Stimulated activated CD8-positive, alpha-beta memory T cell treated with anti-CD3 and anti-CD28 coated beads, Interleukin-15, amount 100 ng/mL, for 48 hours (primary cell): ENCODE results near the gene PDZD8.
"Not testable (repeated sequence)": the region's sequence is repeated elsewhere in the genome, so short reads cannot be mapped to it uniquely, and the experiment has no call there.

Source experiments
- DNase-seq, 2 donors: peaks; one replicate each; pipeline ENCODE4 v3.0.0-alpha.2; 2020; ENCODE audit warnings: low read depth in 2 of 2

Gene PDZD8

DNA sequence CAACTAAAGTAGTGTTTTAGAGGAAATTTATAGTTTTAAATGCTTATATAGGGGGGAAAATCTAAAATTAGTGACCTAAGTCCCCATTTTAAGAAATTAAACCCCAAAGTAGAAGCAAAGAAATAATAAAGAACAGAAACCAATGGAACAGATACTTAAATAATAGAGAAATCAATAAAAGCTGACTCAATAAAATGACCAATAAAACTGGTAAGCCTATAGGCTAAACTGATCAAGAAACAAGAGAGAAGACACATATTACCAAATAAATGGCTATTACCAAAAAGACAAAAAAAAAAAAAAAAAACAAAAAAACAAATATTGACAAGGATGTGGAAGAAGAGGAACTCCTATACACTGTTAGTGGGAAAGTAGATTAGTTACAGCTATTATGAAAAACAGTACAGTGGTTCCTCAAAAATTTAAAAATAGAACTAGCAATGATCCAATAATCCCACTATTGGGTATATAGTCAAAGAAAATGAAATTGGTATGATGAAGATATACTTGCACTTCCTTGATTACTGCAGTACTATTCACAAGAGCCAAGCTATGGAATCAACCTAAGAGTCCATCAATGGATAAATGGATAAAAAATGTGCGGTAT is 81.1 kb downstream of the PDZD8 start:
- DNase-seq = no peak

DNA sequence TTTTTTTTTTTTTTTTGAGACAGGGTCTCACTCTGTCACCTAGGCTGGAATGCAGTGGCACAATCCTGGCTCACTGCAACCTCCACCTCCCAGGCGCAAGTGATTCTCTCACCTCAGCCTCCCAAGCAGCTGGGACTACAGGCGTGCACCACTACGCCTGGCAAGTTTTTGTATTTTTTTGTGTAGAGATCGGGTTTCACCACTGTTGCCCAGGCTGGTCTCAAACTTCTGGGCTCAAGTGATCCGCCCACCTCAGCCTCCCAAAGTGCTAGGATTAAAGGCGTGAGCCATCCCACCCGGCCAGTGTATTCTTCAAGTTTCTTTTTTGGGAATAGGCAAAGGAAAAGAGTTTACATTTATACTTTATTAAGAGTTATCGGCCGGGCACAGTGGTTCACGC is 84.4 kb downstream of the PDZD8 start:
- DNase-seq = not testable (repeated sequence)

DNA sequence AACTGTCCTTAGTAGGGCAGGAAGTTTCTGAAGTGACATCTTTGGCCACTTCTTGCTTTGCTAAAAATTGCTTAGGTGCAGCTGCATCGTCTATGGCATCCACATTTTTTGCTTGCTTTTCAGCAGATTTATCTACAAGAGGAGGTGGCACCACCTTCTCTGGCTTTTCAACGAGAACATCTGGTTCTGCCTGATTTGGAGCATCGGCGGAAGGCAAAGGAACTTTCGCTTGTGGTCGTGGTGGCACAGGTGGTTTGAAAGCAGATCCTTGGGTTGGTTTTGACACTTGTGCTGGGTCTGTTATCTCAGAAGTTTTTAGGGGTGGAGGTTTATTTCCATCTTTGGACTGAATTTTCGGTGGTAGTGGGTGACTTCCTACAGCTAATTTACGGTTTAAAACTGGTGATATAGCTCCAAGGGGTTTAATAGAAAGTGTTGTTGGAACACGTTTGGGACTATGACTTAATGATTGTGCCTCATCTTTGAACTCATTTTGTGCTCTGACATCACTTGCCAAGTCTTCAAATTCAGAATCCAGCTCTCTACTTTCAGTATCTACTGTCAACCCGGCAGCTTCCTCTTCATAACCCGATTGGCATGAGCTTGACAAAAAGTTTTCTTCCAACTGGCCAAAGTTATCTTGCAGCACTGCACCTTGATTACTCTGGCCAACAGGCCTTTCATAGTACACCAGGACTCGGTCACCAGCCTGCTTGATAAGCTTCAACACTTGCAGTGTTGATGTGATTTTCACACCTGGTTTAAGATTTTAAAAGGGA is 90.3 kb downstream of the PDZD8 start:
- DNase-seq = no peak

- DNase-seq = no peak
Observed at GRCh38 chr10:117277675-117278074, 97.6 kb downstream of the PDZD8 start.

- no peak for DNase-seq
Observed at GRCh38 chr10:117275121-117275520, 100.1 kb downstream of the PDZD8 start.

GRCh38 chr10:117274509-117274908 is 100.7 kb downstream of the PDZD8 start:
- DNase-seq = no peak

- DNase-seq = no peak
Observed at GRCh38 chr10:117273980-117274379, 101.3 kb downstream of the PDZD8 start.

- DNase-seq = no peak
Observed at GRCh38 chr10:117272195-117273076, 102.8 kb downstream of the PDZD8 start.

DNA sequence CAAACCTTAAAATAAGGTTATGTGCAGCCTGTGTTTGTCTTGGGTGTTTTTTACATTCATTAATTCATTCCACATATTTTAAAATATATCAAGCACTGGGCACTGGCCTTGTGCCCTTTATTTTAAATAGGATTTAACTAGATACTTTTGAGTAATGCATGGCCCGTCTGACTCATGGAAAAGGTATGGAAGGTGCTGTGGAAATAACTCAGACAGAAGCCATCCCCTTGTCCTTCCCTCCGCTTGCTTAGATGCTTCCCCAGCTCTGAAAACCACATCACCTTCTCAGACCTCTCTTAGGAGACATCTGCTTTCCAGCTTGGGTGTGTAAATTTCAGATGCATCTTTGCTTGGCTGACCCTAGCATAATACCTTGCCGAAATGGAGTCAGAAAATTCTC is 103.8 kb downstream of the PDZD8 start:
- DNase-seq = no peak

DNA sequence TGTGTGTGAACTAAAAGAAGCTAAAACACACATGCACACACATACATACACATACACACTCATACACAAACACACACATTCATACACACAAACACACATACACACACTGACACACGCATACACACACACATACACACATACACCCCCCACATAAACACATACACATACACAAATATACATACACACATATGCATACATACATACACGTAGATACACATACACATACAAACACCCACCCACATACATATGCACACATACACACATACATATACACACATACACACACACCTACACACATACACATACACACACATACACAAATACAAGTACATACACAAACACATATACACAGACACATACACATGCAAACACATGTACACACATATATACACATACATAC is 106.3 kb downstream of the PDZD8 start:
- no peak for DNase-seq

DNA sequence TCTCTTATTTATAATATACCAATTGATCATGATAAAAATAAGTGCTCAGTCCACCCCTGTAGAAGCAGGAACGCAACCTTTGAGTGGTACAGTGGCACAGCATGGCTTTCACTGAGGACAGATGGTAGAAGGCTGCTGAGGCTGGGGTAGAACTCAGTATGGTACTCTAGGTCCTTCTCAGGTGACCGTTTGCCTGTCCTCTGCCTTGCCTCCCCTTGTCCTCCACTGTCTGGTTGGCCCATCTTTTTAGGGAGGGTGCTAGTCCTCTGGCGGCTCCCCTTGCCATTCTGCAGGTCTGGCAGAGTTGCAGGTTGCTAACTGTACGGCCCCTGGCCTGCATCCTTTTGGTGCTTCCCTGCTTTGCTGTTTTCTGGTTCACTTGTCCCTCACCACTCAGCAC is 107.0 kb downstream of the PDZD8 start:
- no peak for DNase-seq

DNA sequence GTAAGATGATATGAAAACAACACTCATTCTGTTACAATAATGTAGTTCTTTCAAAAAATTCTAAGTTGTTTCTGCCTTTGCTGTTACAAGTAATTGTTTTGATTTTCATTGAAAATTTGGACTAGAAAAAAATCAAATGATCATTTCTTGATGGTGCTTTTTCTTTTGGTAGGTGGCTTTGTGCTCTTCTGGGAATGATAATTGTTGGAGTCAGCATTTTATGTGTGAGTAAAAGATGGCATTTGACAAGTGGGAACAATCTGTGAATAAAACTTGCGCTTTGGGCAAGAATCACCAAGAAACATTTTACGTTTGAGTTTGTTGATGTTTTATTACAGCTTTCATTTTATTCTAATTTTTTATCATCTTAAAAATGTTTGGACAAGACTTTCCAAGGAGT is 108.4 kb downstream of the PDZD8 start:
- no peak for DNase-seq

- DNase-seq = no peak
Observed at GRCh38 chr10:117266400-117266799, 108.8 kb downstream of the PDZD8 start.

DNA sequence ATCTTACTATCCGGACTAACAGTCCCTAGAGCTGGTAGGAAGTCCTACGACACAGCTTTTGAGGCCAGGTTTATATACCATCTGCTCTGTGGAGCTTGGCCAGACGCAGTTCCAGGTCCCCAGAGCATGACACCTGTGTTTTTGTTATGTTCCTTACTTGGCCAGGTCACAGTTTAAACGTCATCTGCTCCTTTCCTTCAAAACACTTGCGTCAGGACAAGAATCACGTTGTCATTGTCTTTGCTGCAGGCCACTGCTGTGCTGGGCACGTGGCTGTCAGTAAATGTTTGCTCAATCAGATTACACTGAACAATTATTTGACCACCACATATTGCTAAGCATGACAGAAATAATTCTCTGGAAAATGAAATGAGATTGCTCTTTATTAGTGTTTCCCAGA is 110.5 kb downstream of the PDZD8 start:
- DNase-seq = no peak

DNA sequence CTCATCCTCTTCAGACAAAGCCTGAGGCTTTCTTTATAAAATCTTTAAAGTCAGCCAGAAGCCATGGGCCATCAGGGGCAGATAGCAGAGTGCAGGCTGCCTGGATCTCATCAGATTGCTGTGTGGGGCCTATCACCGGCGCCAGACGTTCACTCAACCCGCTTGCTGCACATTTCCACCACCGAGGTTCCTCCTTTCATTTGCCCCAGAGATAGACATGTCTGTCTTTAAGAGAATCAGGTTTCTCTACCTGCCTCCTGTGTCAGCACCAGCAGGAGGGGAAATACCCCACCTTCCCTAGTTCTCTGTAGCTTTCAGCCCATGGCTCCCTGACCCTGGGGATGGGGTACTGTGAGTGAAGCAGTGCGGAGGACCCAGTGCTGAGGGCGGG is 112.3 kb downstream of the PDZD8 start:
- DNase-seq = no peak

- no peak for DNase-seq
Observed at GRCh38 chr10:117262291-117262902, 112.8 kb downstream of the PDZD8 start.

GRCh38 chr10:117261501-117261900 is 113.7 kb downstream of the PDZD8 start:
- DNase-seq = no peak

- no peak for DNase-seq
Observed at GRCh38 chr10:117260084-117260483, 115.2 kb downstream of the PDZD8 start.

- no peak for DNase-seq
Observed at GRCh38 chr10:117259279-117259678, 116.0 kb downstream of the PDZD8 start.

DNA sequence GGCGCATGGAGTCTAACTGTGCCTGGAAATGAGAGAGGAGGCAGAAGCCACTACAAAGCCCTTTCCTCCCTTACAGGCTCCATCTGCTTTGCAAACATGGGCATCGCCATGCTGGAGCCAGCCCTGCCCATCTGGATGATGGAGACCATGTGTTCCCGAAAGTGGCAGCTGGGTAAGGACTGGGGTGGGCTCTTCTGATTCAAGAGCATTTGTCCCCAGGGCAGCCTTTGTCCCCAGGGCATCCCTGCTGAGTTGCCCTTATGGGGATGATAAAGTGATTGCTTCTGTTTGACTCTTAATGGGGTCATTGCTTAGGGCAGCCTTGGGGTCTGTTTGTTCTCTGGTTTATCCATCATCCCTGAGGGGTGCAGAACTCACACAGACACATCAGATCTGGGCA is 117.5 kb downstream of the PDZD8 start:
- no peak for DNase-seq

DNA sequence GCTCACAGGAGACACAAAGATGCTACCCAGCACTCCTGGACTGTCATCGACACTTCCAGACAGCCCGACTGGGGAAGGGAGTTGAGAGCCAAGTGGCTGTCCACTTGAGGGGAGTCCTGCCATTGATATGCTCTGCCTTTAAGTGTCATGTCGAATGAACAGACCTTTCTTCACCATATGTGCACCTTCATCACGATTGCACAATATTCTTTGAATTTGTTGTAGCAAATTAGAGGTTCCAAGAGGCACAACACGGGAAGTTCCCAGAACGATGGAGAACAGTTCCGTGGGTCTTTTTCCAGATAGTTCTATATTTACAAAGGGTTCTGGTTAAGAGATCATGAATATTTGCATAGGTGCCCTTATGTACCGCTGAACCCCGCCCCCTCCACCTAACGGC is 118.3 kb downstream of the PDZD8 start:
- no peak for DNase-seq

DNA sequence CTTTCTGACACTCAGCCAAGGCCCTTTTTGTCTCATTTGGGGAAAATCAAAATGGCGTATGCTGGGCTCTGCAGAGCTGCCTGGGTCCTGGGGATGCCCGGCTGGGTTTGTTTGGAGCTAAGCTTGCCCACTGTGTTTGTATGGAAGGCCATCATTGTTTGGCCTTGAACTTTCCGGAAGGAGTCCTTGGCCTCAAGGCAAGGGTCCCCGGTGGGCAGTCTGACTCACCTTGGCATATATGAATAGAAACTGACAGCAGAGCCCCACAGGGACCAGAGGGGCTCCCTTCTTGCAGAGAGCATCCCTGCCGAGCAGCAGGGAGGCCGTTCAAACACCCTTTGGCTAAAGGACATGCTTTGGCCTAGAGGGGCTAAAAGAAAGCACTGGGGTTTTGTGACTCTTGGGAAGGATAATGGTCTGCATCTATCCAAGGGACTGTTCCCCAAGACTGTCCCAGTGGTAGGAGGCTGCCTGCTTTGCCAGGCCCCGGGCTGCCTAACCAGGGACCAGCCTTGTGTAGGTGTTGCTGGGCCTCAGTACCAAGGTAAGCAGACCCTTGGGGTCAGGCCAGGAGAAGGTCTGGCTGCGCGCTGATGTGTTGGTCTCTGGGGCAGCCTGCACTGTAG is 119.3 kb downstream of the PDZD8 start:
- DNase-seq = no peak
